ENCODE measurements around the gene PBRM1. TPM values are rescaled to one million over a fixed set of nuclear protein-coding genes. Genes with fewer than 3 reads are reported as not detected.

PBRM1 gene
- polyA plus RNA-seq, 1 donor (not counting 4 experiments of a cell fraction or from before 2014, with no cell fraction given) = 26.0 TPM

DNA sequence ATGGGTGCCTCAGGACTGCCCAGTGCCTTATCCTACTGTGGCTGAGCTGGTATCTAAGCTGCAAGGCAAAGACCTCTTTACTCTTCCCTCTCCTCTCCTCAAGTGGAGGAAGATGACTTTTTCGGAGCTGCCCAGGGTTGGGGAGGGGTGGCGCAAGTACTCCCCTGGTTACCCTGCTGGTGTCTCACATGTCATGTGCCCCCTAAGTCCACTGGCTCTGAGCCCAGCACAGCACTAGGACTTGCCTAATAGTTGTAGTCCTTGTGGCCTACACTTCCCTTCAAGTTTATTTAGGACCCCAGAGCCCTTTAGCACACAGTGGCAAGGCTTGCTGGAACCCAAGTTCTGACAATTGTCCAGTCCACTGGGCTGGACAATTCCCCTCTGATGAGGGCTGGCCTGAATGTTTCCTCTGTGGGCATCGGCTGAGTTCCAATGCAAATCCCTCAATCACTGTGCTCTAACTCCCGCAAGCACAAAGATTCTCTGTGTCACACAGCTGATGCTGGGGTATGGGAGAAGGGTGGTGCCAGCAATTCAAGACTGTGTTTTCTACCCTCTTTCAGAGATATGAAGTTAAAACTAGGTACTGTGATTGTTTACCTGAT lies 89.0 kb downstream of the PBRM1 start:
- no peak overlapping the region for H3K4me3 ChIP-seq (ENCODE audit: control insufficient read depth in 2 of 3, extremely low read depth in 1 of 3, insufficient read depth in 2 of 3, low read depth in 1 of 3, low read length in 3 of 3)
- no peak overlapping the region for H3K4me2 ChIP-seq (ENCODE audit: control insufficient read depth, extremely low read depth, insufficient read depth, low read depth, low read length)
- H3K79me2 ChIP-seq (ENCODE audit: control insufficient read depth, insufficient read depth, low read length) = no peaks in the 10 kb centered on the region
- TF ChIP-seq EZH2 (IDR thresholded peaks at IDR 0.05; ENCODE audit: low read length) = no peak
- TF ChIP-seq, protein P1, sequence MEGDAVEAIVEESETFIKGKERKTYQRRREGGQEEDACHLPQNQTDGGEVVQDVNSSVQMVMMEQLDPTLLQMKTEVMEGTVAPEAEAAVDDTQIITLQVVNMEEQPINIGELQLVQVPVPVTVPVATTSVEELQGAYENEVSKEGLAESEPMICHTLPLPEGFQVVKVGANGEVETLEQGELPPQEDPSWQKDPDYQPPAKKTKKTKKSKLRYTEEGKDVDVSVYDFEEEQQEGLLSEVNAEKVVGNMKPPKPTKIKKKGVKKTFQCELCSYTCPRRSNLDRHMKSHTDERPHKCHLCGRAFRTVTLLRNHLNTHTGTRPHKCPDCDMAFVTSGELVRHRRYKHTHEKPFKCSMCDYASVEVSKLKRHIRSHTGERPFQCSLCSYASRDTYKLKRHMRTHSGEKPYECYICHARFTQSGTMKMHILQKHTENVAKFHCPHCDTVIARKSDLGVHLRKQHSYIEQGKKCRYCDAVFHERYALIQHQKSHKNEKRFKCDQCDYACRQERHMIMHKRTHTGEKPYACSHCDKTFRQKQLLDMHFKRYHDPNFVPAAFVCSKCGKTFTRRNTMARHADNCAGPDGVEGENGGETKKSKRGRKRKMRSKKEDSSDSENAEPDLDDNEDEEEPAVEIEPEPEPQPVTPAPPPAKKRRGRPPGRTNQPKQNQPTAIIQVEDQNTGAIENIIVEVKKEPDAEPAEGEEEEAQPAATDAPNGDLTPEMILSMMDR (optimal IDR thresholded peaks at IDR 0.05 in 1 of 3, IDR thresholded peaks at IDR 0.05 in 1 of 3, conservative IDR thresholded peaks at IDR 0.05 in 1 of 3; ENCODE audit: extremely low read depth in 1 of 3, insufficient read depth in 2 of 3, low read length in 3 of 3) = no peak
- H3K4me1 ChIP-seq (ENCODE audit: control insufficient read depth, extremely low read depth, insufficient read depth, low read length) = no peaks in the 10 kb centered on the region
- H3K27ac ChIP-seq (ENCODE audit: control insufficient read depth, insufficient read depth, low read length) = no peak overlapping the region
- no peaks in the 10 kb centered on the region for H3K9me1 ChIP-seq (ENCODE audit: control insufficient read depth, extremely low read depth, insufficient read depth, low read length)
- H4K20me1 ChIP-seq (ENCODE audit: control insufficient read depth, extremely low read depth, insufficient read depth, low read length) = no peaks in the 10 kb centered on the region
- no peak for FAIRE-seq
- H2AFZ ChIP-seq (ENCODE audit: control insufficient read depth, low read length) = no peak overlapping the region
- peaks cover 8 to 9% of the 10 kb centered on the region in 2 experiments for H3K36me3 ChIP-seq (ENCODE audit: control insufficient read depth in 2 of 2, extremely low read depth in 1 of 2, insufficient read depth in 2 of 2, low read length in 2 of 2)
- H3K27me3 ChIP-seq (ENCODE audit: control insufficient read depth, extremely low read depth, insufficient read depth, low read length) = no peaks in the 10 kb centered on the region
- H3K9ac ChIP-seq (ENCODE audit: control insufficient read depth, extremely low read depth, insufficient read depth, low read length) = no peak overlapping the region
- H3K9me3 ChIP-seq (ENCODE audit: control insufficient read depth, low read depth, low read length) = no peaks in the 10 kb centered on the region
- DNase-seq (ENCODE audit: low read depth, low spot score) = no peak
- dilution Hi-C loops (cut with MboI; ENCODE audit: extremely low pct_ligation_motif_present, low sequenced_read_pairs) = no loop called here

DNA sequence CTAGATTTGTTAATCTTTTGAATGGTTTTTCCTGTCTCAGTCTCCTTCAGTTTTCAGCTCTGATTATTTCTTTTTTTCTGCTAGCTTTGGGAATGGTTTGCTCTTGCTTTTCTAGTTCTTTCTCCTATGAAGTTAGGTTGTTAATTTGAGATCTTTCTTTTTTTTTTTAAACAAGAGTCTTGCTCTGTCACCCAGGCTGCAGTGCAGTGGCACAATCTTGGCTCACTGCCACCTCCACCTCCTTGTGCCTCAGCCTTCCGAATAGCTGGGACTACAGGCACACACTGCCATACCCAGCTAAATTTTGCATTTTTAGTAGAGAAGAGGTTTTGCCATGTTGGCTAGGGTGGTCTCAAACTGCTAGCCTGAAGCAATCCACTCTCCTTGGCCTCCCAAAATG lies 92.6 kb downstream of the PBRM1 start:
- no peak for FAIRE-seq

More for the DNA sequence above, 92.6 kb downstream of the PBRM1 start:
- H3K27ac ChIP-seq (ENCODE audit: control insufficient read depth, insufficient read depth, low read length) = no peak overlapping the region
- H4K20me1 ChIP-seq (ENCODE audit: control insufficient read depth, extremely low read depth, insufficient read depth, low read length) = no peaks in the 10 kb centered on the region
- dilution Hi-C loops (cut with MboI; ENCODE audit: extremely low pct_ligation_motif_present, low sequenced_read_pairs) = no loop called here
- H3K9me3 ChIP-seq (ENCODE audit: control insufficient read depth, low read depth, low read length) = no peaks in the 10 kb centered on the region
- H3K27me3 ChIP-seq (ENCODE audit: control insufficient read depth, extremely low read depth, insufficient read depth, low read length) = no peaks in the 10 kb centered on the region
- H3K4me1 ChIP-seq (ENCODE audit: control insufficient read depth, extremely low read depth, insufficient read depth, low read length) = no peaks in the 10 kb centered on the region
- H3K9me1 ChIP-seq (ENCODE audit: control insufficient read depth, extremely low read depth, insufficient read depth, low read length) = no peaks in the 10 kb centered on the region
- H3K79me2 ChIP-seq (ENCODE audit: control insufficient read depth, insufficient read depth, low read length) = no peaks in the 10 kb centered on the region
- H2AFZ ChIP-seq (ENCODE audit: control insufficient read depth, low read length) = no peak overlapping the region
- no peak for DNase-seq (ENCODE audit: low read depth, low spot score)
- no peak overlapping the region for H3K4me2 ChIP-seq (ENCODE audit: control insufficient read depth, extremely low read depth, insufficient read depth, low read depth, low read length)
- no peak for TF ChIP-seq EZH2 (IDR thresholded peaks at IDR 0.05; ENCODE audit: low read length)
- TF ChIP-seq, protein P1 (optimal IDR thresholded peaks at IDR 0.05 in 1 of 3, IDR thresholded peaks at IDR 0.05 in 1 of 3, conservative IDR thresholded peaks at IDR 0.05 in 1 of 3; ENCODE audit: extremely low read depth in 1 of 3, insufficient read depth in 2 of 3, low read length in 3 of 3) = no peak
- peaks cover 0 to 1% of the 10 kb centered on the region in 2 experiments for H3K36me3 ChIP-seq (ENCODE audit: control insufficient read depth in 2 of 2, extremely low read depth in 1 of 2, insufficient read depth in 2 of 2, low read length in 2 of 2)
- H3K9ac ChIP-seq (ENCODE audit: control insufficient read depth, extremely low read depth, insufficient read depth, low read length) = no peak overlapping the region
- H3K4me3 ChIP-seq (ENCODE audit: control insufficient read depth in 2 of 3, extremely low read depth in 1 of 3, insufficient read depth in 2 of 3, low read depth in 1 of 3, low read length in 3 of 3) = no peak overlapping the region

Data from keratinocyte (primary cell).